Esophagus muscularis mucosa (tissue), 4 donors: Measurements from ENCODE around the gene MYO15B. TPM values are rescaled to one million over a fixed set of nuclear protein-coding genes. Genes with fewer than 3 reads are reported as not detected.

Experiments used
- DNase-seq: peaks from one replicate; pipeline ENCODE4 v3.0.0-alpha.2; 2017; ENCODE audit errors: extremely low spot score
- H3K27ac ChIP-seq, 4 donors: fragments of 200-600 bp; sonication (generic); replicated peaks in 1 of 4; 1 replicate in 3 of 4; 2 replicates in 1 of 4; pipeline ENCODE4 v1.5.1; 2016 to 2019; ENCODE audit warnings: mild to moderate bottlenecking in 1 of 4
- H3K27me3 ChIP-seq, 4 donors: fragments of 200-600 bp; sonication (generic); one replicate each; pipeline versions ENCODE4 v1.5.1 to v1.6.0; 2016 to 2019
- H3K36me3 ChIP-seq, 4 donors: fragments of 200-600 bp; sonication (generic); one replicate each; pipeline ENCODE4 v1.5.1; 2016 to 2019
- H3K4me1 ChIP-seq, 4 donors: fragments of 200-600 bp; sonication (generic); one replicate each; pipeline ENCODE4 v1.5.1; 2016 to 2019
- H3K4me3 ChIP-seq, 4 donors: fragments of 200-600 bp; sonication (generic); 1 replicate in 2 of 4; 2 replicates in 2 of 4; pipeline ENCODE4 v1.5.1; 2016 to 2019; ENCODE audit warnings: mild to moderate bottlenecking in 4 of 4, moderate library complexity in 1 of 4
- H3K9me3 ChIP-seq, 4 donors: fragments of 200-600 bp; sonication (generic); 1 replicate in 3 of 4; 2 replicates in 1 of 4; pipeline ENCODE4 v1.5.1; 2016 to 2019
- EP300 ChIP-seq: sonication (generic); formaldehyde crosslinking; IDR thresholded peaks from one replicate; pipeline ENCODE4 v1.6.1; 2017; ENCODE audit warnings: antibody characterized with exemption
- POLR2A ChIP-seq: fragments of 450-650 bp; IDR thresholded peaks from one replicate; pipeline ENCODE4 v1.6.1; 2017; ENCODE audit warnings: antibody characterized with exemption, moderate library complexity, mild to moderate bottlenecking, low read depth
- POLR2AphosphoS5 ChIP-seq, 2 donors: sonication (generic); formaldehyde crosslinking; IDR thresholded peaks; one replicate each; pipeline ENCODE4 v1.6.1; 2017; ENCODE audit warnings: antibody characterized with exemption in 2 of 2
- WGBS: methylation state at CpG from one replicate; pipeline ENCODE4 v1.1.5; 2018; 5-methylcytosine and 5-hydroxymethylcytosine counted together
- intact Hi-C: fragments of 100-400 bp; cut with DNase I; formaldehyde crosslinking; loops from one replicate; pipeline ENCODE4 v1.15.1; 2023
- total RNA-seq, 4 donors: library from RNA; depleted of rRNA; stranded (reverse); fragments of >200 nt; gene quantifications; one replicate each; pipeline versions ENCODE4 v1.1.0 to v1.2.1, GENCODE V29; 2016
- TF ChIP-seq, protein P1 (sequence below), 3 experiments: fragments of 200-600 bp in 2 of 3; fragments of 450-650 bp in 1 of 3; sonication (generic) in 2 of 3; IDR thresholded peaks; one replicate each; pipeline ENCODE4 v1.5.1; 2017 to 2019; ENCODE audit warnings: antibody characterized with exemption in 3 of 3, mild to moderate bottlenecking in 2 of 3, moderate library complexity in 1 of 3

MYO15B gene
- total RNA-seq = 10 to 100 TPM; 34.5 to 61.9 (median 43.4) TPM

DNA sequence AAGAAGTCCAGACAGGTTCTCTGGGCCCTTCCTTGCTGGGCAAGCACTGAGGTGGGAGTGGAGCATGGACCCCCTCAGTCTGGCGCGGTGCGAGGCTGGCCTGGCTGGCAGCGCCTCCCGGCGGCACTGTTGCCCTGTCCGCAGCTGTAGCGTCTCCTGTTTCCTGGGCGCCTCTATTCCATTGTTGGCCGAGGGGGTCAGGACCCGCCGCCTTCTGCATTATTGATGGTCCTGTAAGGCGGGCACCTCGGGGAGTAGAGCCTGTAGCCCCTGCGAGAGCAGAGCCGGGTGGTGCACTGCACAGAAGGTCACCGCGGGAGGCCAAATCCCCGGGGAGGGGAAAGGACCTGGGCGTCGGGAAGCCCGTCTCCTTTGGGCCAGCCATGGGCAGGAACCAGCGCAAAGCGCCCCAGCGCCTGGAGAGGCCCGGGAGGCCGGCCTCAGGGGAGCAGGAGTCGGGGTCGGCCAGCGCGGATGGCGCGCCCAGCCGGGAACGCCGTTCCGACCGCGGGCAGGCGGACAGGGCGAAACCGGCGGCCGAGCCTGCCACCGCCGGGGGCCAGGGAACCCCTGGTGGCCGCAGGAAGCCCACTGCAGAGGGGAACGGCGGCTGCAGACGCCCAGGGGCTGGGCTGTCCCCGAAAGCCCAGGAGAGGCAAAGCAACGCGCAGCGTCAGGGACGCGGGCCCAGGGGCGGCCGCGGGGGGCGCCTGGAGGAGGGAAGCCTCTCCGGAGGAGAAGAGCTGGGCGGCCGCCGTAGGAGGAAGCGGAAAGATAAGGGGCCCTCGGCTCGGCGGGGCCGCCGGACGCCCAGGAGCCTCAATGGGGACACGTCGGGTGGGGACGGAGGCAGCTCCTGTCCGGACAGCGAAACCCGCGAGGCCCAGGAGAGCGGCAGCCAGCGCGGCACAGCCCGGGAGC is at the start of gene MYO15B:
TSS of gene MYO15B (plus strand) at position 126 of the 921 bp plus-strand sequence. CDS start at position 384, 258 bp downstream.
- peaks cover 0 to 8% (median 0%) of the 10 kb centered on the region in 4 donors for H3K36me3 ChIP-seq
- H3K4me1 ChIP-seq = peaks cover 15 to 37% (median 34%) of the 10 kb centered on the region in 4 donors
- H3K4me3 ChIP-seq = peak within 1 kb of the TSS; percentile 62 to 79 (median 68)
- TF ChIP-seq POLR2AphosphoS5 (IDR thresholded peaks at IDR 0.05) (peak; percentile 30 to 53), POLR2A (no peak)
- TF ChIP-seq, protein P1, sequence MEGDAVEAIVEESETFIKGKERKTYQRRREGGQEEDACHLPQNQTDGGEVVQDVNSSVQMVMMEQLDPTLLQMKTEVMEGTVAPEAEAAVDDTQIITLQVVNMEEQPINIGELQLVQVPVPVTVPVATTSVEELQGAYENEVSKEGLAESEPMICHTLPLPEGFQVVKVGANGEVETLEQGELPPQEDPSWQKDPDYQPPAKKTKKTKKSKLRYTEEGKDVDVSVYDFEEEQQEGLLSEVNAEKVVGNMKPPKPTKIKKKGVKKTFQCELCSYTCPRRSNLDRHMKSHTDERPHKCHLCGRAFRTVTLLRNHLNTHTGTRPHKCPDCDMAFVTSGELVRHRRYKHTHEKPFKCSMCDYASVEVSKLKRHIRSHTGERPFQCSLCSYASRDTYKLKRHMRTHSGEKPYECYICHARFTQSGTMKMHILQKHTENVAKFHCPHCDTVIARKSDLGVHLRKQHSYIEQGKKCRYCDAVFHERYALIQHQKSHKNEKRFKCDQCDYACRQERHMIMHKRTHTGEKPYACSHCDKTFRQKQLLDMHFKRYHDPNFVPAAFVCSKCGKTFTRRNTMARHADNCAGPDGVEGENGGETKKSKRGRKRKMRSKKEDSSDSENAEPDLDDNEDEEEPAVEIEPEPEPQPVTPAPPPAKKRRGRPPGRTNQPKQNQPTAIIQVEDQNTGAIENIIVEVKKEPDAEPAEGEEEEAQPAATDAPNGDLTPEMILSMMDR (IDR thresholded peaks at IDR 0.05) = peak; percentile 15 to 43 (median 28)
- peaks cover 0 to 11% (median 5%) of the 10 kb centered on the region in 4 donors for H3K27me3 ChIP-seq
- WGBS = 10% methylated on average over 37 of the region's 82 CpGs
- DNase-seq = no peak
- intact Hi-C loops = loop anchor here (2.0 to 10.0 kb wide), 3 partner anchors 44 to 263 kb away; partner anchors contain the start of gene SMIM5
- no peaks in the 10 kb centered on the region for H3K9me3 ChIP-seq
- peak within 1 kb of the TSS; percentile 86 to 95 (median 90) for H3K27ac ChIP-seq

DNA sequence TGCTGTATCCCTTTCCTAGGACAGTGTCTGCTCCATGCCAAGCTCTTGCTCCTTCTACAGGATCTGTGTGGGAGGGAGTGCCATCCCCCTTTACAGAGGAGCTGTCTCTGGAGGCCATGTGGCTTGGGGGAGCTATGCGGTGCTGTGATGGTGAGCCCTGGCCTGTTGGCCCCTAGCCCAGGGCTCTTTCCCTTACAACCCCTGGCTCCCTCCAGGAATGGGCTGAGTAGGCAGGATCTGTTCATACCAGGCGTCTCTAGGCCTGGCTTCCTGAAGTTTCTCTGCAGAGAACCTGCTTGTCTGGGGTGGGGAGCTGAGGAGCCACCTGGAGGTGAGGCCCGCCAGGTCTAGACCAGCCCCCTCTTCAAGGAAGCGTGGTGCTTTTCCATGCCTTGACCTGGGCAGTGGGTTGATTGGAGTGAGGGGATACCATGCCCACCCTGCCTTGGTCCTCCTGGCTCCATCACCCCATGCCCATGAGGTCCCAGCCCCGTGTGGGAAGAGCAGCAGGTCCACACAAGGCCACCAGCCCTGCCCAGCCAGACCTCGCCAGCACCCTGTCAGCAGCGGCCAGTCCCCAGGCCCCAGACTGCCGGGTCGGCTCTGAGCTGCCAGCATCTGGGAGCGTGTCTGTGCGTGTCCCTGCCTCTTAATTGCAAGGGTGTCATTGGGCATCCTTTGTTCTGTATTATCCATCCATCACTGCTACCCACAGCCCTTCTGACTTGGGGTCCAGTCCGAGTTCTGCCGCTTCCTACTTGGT is 47.5 kb upstream of the MYO15B start:
- Histone ChIP-seq H3K27me3 (no peaks in the 10 kb centered on the region), H3K36me3 (no peaks in the 10 kb centered on the region), H3K4me1 (no peaks in the 10 kb centered on the region), H3K27ac (no peak overlapping the region), H3K4me3 (no peak overlapping the region), H3K9me3 (no peaks in the 10 kb centered on the region)
- intact Hi-C loops = no loop called here
- DNase-seq = no peak
- 94% methylated on average over 10 of the region's 13 CpGs for WGBS
- TF ChIP-seq POLR2A (no peak), POLR2AphosphoS5 (IDR thresholded peaks at IDR 0.05) (no peak), EP300 (no peak)
- TF ChIP-seq, protein P1 (IDR thresholded peaks at IDR 0.05) = no peak

DNA sequence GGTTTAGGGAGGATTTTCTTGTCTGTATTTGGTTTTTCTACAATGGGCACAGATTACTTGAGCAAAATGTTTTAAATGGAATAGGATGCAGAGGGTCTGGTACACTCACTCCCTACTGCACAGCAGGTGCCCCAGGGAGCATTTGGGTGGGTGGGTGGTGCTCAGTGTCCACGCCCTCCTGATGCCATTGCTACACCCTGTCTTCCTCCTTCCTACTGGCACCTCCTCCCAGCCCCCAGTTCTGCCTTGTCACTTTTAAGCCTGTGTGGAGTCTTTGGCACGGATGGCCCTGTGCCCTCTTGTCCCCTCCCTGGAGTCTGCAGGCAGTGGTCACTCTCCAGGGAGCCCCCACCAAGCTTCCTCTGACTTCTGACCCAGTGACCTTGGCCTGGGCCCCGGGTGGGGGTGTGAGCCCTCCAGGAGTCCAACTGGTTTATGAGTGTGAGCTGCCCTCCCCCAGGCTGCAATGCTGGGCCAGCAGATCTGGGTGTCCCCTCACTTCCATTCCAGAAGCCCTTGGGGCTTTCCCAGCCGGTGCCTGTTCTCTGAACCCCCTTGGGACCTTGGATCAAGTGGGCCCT is 46.6 kb upstream of the MYO15B start:
- Histone ChIP-seq H3K9me3 (no peaks in the 10 kb centered on the region), H3K4me1 (no peaks in the 10 kb centered on the region), H3K4me3 (no peak overlapping the region), H3K36me3 (no peaks in the 10 kb centered on the region), H3K27ac (no peak overlapping the region), H3K27me3 (no peaks in the 10 kb centered on the region)
- TF ChIP-seq EP300 = no peak
- TF ChIP-seq POLR2A = no peak
- TF ChIP-seq, protein P1 (IDR thresholded peaks at IDR 0.05) = no peak
- TF ChIP-seq POLR2AphosphoS5 (IDR thresholded peaks at IDR 0.05) = no peak
- intact Hi-C loops = no loop called here
- no peak for DNase-seq
- WGBS = 97% methylated on average over 4 of the region's 4 CpGs

DNA sequence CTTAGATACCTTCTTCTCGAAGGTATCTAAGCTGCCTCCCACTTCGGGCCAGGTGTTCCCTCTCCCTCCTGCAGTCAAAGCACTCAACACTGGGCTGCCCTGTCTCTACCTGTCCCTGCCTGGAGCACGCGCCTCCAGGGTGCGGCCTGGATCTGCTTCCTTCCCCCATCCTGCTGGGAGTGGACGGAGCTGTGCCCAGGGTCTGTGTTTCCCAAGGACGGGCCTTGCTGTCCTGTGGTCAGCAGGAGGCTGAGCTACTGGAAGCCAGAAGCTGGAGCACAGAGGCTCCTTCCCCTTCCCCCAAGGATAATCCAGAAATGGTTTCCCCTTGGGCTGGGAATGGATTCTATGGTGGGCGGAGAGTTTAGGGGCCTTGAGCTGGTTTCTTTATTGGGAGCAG is 45.4 kb upstream of the MYO15B start:
- WGBS = 90% methylated on average over 8 of the region's 8 CpGs
- Histone ChIP-seq H3K27ac (no peak overlapping the region), H3K9me3 (no peaks in the 10 kb centered on the region), H3K4me3 (no peak overlapping the region), H3K4me1 (no peaks in the 10 kb centered on the region), H3K36me3 (no peaks in the 10 kb centered on the region), H3K27me3 (no peaks in the 10 kb centered on the region)
- intact Hi-C loops = no loop called here
- DNase-seq = no peak
- no peak for TF ChIP-seq POLR2A
- TF ChIP-seq, protein P1 (IDR thresholded peaks at IDR 0.05) = no peak
- no peak for TF ChIP-seq EP300
- TF ChIP-seq POLR2AphosphoS5 (IDR thresholded peaks at IDR 0.05) = no peak
